Body of pancreas (tissue), 4 donors: ENCODE results near the gene FAM131B. TPM values are rescaled to one million over a fixed set of nuclear protein-coding genes. Genes with fewer than 3 reads are reported as not detected.
A peak's percentile ranks its signal among the peaks of the same experiment; 100 is the strongest.

Source experiments
- ATAC-seq: fragments of 150-250 bp; one replicate; pipeline ENCODE4 v1.9.1; 2016
- DNase-seq, 4 donors: peaks; one replicate each; pipeline ENCODE4 v3.0.0-alpha.2; 2019
- H3K27ac ChIP-seq, 4 donors: fragments of 200-600 bp; sonication (generic); 1 replicate in 3 of 4; 2 replicates in 1 of 4; pipeline versions ENCODE4 v1.5.1 to v1.6.1; 2016 to 2019; ENCODE audit warnings: mild to moderate bottlenecking in 1 of 4, mixed read lengths in 1 of 4, moderate library complexity in 1 of 4
- H3K27me3 ChIP-seq, 2 donors: fragments of 200-600 bp; sonication (generic); one replicate each; pipeline ENCODE4 v1.6.0; 2016; ENCODE audit warnings: mild to moderate bottlenecking in 1 of 2
- H3K36me3 ChIP-seq, 2 donors: fragments of 200-600 bp; sonication (generic); replicated peaks in 1 of 2; 2 replicates each; pipeline ENCODE4 v1.5.1; 2016; ENCODE audit warnings: low read depth in 2 of 2; ENCODE audit not compliant: insufficient read depth in 1 of 2
- H3K4me1 ChIP-seq: fragments of 200-600 bp; sonication (generic); one replicate; pipeline ENCODE4 v1.6.0; 2016
- H3K4me3 ChIP-seq, 2 donors: fragments of 200-600 bp; sonication (generic); 1 replicate in 1 of 2; 2 replicates in 1 of 2; pipeline ENCODE4 v1.5.1; 2016 to 2019
- H3K9me3 ChIP-seq, 3 donors: fragments of 200-600 bp; sonication (generic); 1 replicate in 2 of 3; 2 replicates in 1 of 3; pipeline ENCODE4 v1.5.1; 2016
- POLR2A ChIP-seq, 3 donors: fragments of 450-650 bp; IDR thresholded peaks; one replicate each; pipeline ENCODE4 v1.6.1; 2016; ENCODE audit warnings: antibody characterized with exemption in 3 of 3, mild to moderate bottlenecking in 2 of 3
- WGBS, 2 donors: methylation state at CpG; one replicate each; pipeline ENCODE4 v1.1.5; 2017; 5-methylcytosine and 5-hydroxymethylcytosine counted together
- intact Hi-C: fragments of 100-400 bp; cut with DNase I; formaldehyde crosslinking; loops from one replicate; pipeline ENCODE4 v1.15.1; 2023
- total RNA-seq, 2 donors: library from RNA; depleted of rRNA; stranded (reverse); fragments of >200 nt; gene quantifications; one replicate each; pipeline ENCODE4 v1.1.0, GENCODE V29; 2016
- TF ChIP-seq, protein P1 (sequence below), 7 experiments: fragments of 450-650 bp in 4 of 7; fragments of 200-600 bp in 3 of 7; sonication (generic) in 3 of 7; IDR thresholded peaks; one replicate each; pipeline ENCODE4 v1.5.1; 2016 to 2019; ENCODE audit warnings: antibody characterized with exemption in 7 of 7

The FAM131B gene
- total RNA-seq, 2 donors from 2014 or later: 0.26 TPM; not detected in 1

DNA sequence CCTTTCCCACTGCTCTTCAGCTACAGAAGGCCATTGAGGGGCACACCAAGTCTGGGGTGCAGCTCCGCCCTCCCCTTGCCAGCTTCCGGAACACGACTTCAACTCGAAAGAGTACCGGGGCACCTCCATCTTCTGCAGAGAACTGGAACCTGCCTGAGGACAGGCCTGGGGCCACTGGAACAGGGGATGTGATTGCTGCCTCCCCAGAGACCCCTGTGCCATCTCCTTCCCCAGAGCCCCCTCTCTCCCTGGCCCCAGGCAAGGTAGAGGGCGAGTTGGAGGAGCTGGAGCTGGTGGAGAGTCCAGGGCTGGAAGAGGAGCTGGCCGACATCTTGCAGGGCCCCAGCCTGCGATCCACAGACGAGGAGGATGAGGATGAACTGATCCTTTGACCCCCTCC, 10.9 kb downstream of the FAM131B start:
- Histone ChIP-seq H3K27ac (no peak overlapping the region), H3K27me3 (no peaks in the 10 kb centered on the region), H3K9me3 (no peaks in the 10 kb centered on the region), H3K4me1 (no peaks in the 10 kb centered on the region), H3K36me3 (no peaks in the 10 kb centered on the region), H3K4me3 (no peak overlapping the region)
- intact Hi-C loops: no loop called here
- 84 to 89% methylated on average over 8 to 9 of the region's 9 CpGs for WGBS, 2 donors
- no peak for TF ChIP-seq POLR2A (IDR thresholded peaks at IDR 0.05)
- TF ChIP-seq, protein P1, sequence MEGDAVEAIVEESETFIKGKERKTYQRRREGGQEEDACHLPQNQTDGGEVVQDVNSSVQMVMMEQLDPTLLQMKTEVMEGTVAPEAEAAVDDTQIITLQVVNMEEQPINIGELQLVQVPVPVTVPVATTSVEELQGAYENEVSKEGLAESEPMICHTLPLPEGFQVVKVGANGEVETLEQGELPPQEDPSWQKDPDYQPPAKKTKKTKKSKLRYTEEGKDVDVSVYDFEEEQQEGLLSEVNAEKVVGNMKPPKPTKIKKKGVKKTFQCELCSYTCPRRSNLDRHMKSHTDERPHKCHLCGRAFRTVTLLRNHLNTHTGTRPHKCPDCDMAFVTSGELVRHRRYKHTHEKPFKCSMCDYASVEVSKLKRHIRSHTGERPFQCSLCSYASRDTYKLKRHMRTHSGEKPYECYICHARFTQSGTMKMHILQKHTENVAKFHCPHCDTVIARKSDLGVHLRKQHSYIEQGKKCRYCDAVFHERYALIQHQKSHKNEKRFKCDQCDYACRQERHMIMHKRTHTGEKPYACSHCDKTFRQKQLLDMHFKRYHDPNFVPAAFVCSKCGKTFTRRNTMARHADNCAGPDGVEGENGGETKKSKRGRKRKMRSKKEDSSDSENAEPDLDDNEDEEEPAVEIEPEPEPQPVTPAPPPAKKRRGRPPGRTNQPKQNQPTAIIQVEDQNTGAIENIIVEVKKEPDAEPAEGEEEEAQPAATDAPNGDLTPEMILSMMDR (IDR thresholded peaks at IDR 0.05): no peak
- no peak for ATAC-seq
- DNase-seq: no peak

GRCh38 chr7:143351060-143351459, 11.5 kb downstream of the FAM131B start:
- ATAC-seq (no peak), DNase-seq (no peak)
- TF ChIP-seq, protein P1 (IDR thresholded peaks at IDR 0.05): no peak
- no peak for TF ChIP-seq POLR2A (IDR thresholded peaks at IDR 0.05)
- WGBS, 2 donors: 63 to 64% methylated on average over 5 of the region's 5 CpGs
- no peaks in the 10 kb centered on the region for H3K4me1 ChIP-seq
- H3K27me3 ChIP-seq: no peaks in the 10 kb centered on the region
- H3K9me3 ChIP-seq: no peaks in the 10 kb centered on the region
- H3K36me3 ChIP-seq: no peaks in the 10 kb centered on the region
- intact Hi-C loops: no loop called here
- no peak overlapping the region for H3K27ac ChIP-seq
- no peak overlapping the region for H3K4me3 ChIP-seq

DNA sequence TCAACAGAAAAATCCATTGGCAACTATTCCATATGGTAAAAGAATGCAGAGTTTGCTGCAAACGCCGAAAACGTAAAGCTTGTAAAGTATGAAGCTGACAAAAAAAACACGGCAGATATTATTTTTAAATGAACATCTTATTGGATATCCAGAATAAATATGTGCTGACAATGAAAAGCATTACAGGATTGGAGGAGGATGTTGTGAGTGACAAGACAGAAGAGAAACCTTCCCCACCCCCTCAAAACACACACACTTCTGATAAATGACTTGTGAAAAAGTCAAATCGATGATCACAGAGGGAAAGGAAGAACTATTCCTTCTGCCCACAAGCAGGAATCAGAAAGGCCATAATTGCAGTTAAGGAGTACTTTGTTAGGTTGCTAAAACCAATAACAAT, 14.6 kb downstream of the FAM131B start:
- Histone ChIP-seq H3K9me3 (no peaks in the 10 kb centered on the region), H3K4me3 (no peak overlapping the region), H3K27me3 (no peaks in the 10 kb centered on the region), H3K27ac (no peak overlapping the region), H3K36me3 (no peaks in the 10 kb centered on the region), H3K4me1 (no peaks in the 10 kb centered on the region)
- WGBS, 2 donors: 60 to 73% methylated on average over 5 of the region's 5 CpGs
- intact Hi-C loops: no loop called here
- ATAC-seq: no peak
- no peak for DNase-seq
- no peak for TF ChIP-seq POLR2A (IDR thresholded peaks at IDR 0.05)
- TF ChIP-seq, protein P1 (IDR thresholded peaks at IDR 0.05): no peak

DNA sequence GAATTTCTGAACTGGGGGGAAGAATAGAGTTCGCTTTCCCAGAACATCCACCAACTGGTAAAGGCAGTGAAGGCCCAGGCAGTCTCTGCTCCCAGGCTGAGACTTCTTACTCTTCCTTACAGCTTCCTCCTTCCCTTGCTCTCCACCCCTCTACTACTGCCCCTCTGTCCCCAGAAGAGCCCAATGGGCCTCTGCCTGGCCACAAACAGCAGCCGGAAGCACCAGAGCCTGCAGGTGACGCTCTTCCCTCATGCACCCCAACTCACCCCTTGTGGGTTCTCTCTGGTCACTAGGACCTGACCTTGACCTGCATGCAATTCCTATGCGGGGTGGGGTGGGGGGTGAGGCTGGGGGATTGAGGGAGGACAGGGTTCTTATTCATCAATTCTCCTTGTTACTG, 16.5 kb downstream of the FAM131B start:
- TF ChIP-seq POLR2A (IDR thresholded peaks at IDR 0.05): no peak
- TF ChIP-seq, protein P1 (IDR thresholded peaks at IDR 0.05): no peak
- Histone ChIP-seq H3K27ac (no peak overlapping the region), H3K4me3 (no peak overlapping the region), H3K9me3 (no peaks in the 10 kb centered on the region), H3K4me1 (no peaks in the 10 kb centered on the region), H3K36me3 (no peaks in the 10 kb centered on the region), H3K27me3 (no peaks in the 10 kb centered on the region)
- intact Hi-C loops: no loop called here
- DNase-seq (no peak), ATAC-seq (no peak)
- 54 to 66% methylated on average over 4 of the region's 4 CpGs for WGBS, 2 donors

- WGBS, 2 donors: 6 to 9% methylated on average over 29 to 35 of the region's 35 CpGs
- ATAC-seq: peak; percentile 72
- H3K36me3 ChIP-seq: no peaks in the 10 kb centered on the region
These were observed 17.0 kb downstream of the FAM131B start for GRCh38 chr7:143345428-143345900.

More at GRCh38 chr7:143345428-143345900, 17.0 kb downstream of the FAM131B start:
- H3K4me1 ChIP-seq: no peaks in the 10 kb centered on the region
- TF ChIP-seq, protein P1 (IDR thresholded peaks at IDR 0.05): peak; percentile 22 to 52 (median 47)
- no peak for TF ChIP-seq POLR2A (IDR thresholded peaks at IDR 0.05)
- no peak overlapping the region for H3K27ac ChIP-seq
- DNase-seq: peak; percentile 31 to 59 (median 45)
- intact Hi-C loops: no loop called here
- no peak overlapping the region for H3K4me3 ChIP-seq
- no peaks in the 10 kb centered on the region for H3K27me3 ChIP-seq
- no peaks in the 10 kb centered on the region for H3K9me3 ChIP-seq
